Measurements from ENCODE around the gene CELSR1.
"Not testable (repeated sequence)": the region's sequence is repeated elsewhere in the genome, so short reads cannot be mapped to it uniquely, and the experiment has no call there.

Gene CELSR1

DNA sequence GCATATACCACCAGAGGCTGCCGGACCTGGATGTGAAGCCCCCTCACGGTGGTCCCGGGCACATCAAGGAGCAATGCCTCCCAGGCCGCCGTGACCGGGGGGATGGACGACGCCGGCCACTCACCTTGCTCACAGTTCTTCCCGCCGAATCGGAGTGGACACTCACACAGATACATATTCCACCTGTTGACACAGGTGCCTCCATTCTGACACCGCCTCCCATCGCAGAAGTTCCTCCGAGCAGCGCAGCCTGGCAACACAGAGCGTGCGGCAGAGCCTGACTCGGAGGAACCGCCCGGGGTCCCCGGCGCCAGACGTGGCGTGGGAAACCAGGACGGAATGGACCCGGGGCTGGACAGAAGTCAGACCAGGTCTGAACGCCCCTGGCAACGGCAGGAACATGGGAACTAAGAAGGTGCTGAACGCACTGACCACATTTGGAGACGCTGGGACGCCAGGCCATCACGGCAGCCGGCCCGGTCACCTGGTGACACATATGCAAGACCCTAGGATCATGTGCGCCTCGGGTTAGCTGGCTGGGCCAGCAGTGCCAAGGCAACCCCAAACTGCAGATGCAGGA lies 127.7 kb downstream of the CELSR1 start:
- DNase-seq = no peak
- H3K27ac Mint-ChIP-seq = no peak overlapping the region
- no peaks in the 10 kb centered on the region for H3K36me3 Mint-ChIP-seq (ENCODE audit: low read depth)
- no peaks in the 10 kb centered on the region for H3K9me3 Mint-ChIP-seq
- H3K27me3 Mint-ChIP-seq = no peaks in the 10 kb centered on the region
- H3K4me1 Mint-ChIP-seq = no peaks in the 10 kb centered on the region
- no peak for ATAC-seq
- no peak overlapping the region for H3K4me3 Mint-ChIP-seq

DNA sequence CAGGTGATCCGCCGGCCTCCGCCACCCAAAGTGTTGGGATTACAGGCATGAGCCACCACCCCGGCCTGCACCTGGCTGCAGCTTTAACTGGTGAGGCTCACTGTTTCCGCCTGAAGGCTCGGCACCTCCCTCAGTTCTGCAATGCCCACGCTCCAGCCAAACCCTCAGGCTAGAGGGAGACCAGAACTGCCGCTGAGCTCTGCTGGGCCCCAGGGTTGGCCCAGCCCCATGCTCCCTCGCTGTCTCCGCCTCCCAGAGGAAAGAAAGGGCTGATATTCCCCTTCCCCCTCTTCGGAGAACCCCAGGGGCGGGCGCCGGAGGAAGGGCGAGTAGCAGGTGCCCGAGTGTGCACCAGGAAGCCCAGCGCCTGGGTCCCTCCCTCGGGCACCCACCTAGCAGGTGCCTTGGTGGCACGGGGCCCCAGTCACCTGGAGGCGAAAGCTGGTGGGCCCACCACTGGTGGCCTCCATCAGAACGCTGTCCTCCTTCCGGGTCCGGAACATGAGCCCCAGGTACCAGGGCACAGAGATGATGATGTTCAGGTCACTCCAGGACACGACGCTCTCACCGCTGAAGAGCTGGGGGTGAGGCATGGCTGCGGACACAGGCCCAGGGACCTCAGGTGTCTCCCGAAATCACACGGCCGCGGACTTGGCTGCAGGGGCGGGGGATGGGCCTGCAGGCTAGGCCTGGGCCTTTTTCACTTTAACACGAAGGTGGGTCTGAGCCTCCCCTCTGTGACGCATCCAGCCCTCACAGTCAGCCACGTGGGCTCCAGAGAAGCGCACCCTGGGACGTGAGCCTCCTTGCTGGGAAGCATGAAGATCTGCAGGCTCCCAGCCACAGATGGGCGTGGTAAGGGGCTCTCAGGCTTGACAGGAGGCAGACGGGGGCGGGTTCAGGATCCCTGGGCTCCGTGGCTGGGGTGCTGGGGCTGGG lies 128.6 kb downstream of the CELSR1 start:
- Mint-ChIP-seq H3K9me3 (no peaks in the 10 kb centered on the region), H3K4me3 (no peak overlapping the region), H3K27ac (no peak overlapping the region), H3K27me3 (no peaks in the 10 kb centered on the region), H3K36me3 (ENCODE audit: low read depth) (no peaks in the 10 kb centered on the region), H3K4me1 (no peaks in the 10 kb centered on the region)
- ATAC-seq (no peak), DNase-seq (no peak)

DNA sequence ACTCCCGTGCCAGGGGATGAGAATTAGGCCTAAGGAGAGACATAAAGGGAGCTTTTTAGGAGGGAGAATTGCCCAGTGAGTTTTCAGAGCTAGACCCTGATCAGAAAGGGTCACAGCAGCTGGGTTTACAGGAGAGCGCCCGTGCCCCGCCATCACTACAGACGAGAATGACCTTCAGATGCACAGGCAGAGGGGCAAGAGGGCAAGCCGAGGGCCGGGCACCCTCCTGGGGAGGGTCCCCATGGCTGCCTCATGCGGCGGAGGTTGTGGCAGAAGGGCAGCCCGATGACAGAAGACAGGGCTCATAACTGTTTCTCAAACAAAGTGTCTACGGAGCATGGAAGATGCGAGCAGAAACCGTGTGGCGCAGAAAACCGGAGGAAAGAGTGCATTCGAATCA lies 129.7 kb downstream of the CELSR1 start:
- ATAC-seq (no peak), DNase-seq (no peak)
- H3K4me3 Mint-ChIP-seq = no peak overlapping the region
- H3K9me3 Mint-ChIP-seq = no peaks in the 10 kb centered on the region
- no peak overlapping the region for H3K27ac Mint-ChIP-seq
- no peaks in the 10 kb centered on the region for H3K36me3 Mint-ChIP-seq (ENCODE audit: low read depth)
- no peaks in the 10 kb centered on the region for H3K27me3 Mint-ChIP-seq
- H3K4me1 Mint-ChIP-seq = peaks cover 2% of the 10 kb centered on the region

DNA sequence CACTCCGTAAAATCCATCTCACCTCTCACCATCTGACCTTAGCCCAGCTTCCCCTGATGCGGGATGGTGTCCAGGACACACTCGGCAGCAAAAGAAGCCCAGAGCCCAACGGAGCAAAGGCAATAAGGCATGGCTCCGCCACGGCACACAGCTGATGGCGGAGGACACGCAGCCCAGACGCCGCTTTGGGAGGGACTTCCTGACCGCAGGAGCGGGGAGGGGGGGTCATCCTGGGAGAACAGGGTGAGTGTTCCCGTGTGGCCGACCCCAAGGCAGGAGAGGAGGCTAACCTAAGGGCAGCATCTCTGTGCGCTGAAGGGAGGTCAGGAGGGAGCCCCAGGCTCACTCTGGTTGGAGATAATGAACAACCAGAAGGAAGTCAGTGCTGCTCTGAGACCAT lies 130.6 kb downstream of the CELSR1 start:
- ATAC-seq (peak; percentile 20), DNase-seq (no peak)
- Mint-ChIP-seq H3K36me3 (ENCODE audit: low read depth) (no peaks in the 10 kb centered on the region), H3K4me3 (no peak overlapping the region), H3K4me1 (peaks cover 4% of the 10 kb centered on the region), H3K9me3 (no peaks in the 10 kb centered on the region), H3K27me3 (no peaks in the 10 kb centered on the region), H3K27ac (no peak overlapping the region)

DNA sequence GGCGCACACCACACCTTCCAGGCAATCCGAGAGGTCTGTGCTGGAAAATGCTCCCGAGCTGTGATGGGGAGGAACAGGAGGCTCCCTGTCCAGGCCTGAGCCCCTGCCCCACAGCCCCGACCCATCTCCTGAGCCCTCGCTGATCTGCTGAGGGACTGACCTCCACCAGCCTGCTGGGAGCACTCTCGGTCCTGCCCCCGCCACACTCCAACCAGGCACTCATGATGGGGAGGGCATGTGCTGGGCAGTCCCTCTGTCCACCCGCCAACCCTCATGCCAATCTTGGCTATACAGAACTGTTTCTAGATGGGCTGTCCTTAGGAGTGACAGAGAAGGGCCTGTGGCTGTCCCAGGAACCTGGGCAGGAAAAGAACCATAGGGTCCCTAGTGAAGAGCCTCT lies 131.1 kb downstream of the CELSR1 start:
- peaks cover 4% of the 10 kb centered on the region for H3K4me1 Mint-ChIP-seq
- H3K9me3 Mint-ChIP-seq = no peaks in the 10 kb centered on the region
- H3K27ac Mint-ChIP-seq = no peak overlapping the region
- no peaks in the 10 kb centered on the region for H3K27me3 Mint-ChIP-seq
- no peak for DNase-seq
- no peaks in the 10 kb centered on the region for H3K36me3 Mint-ChIP-seq (ENCODE audit: low read depth)
- no peak overlapping the region for H3K4me3 Mint-ChIP-seq
- ATAC-seq = peak; percentile 24

DNA sequence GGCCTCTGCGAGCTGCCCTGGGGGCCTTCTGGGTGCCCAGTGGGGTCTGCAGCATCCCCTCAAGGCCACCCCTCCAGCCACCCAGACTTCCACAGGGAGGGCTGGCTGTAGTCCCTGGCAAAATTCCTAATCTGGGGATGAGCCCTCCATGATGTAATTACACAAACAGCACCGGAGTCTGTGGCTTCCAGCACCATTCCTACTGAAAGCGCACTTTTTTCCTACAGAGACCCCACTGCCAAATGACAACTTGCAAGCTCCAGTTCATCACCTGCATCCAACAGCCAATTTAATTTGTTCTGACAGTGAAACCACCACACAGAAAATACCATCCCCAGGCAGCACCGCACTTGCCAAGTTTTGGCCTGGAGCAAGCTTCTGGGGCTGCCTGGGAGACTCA lies 131.5 kb downstream of the CELSR1 start:
- no peak for DNase-seq
- no peak overlapping the region for H3K4me3 Mint-ChIP-seq
- no peaks in the 10 kb centered on the region for H3K27me3 Mint-ChIP-seq
- no peaks in the 10 kb centered on the region for H3K9me3 Mint-ChIP-seq
- ATAC-seq = no peak
- H3K36me3 Mint-ChIP-seq (ENCODE audit: low read depth) = no peaks in the 10 kb centered on the region
- peaks cover 4% of the 10 kb centered on the region for H3K4me1 Mint-ChIP-seq
- no peak overlapping the region for H3K27ac Mint-ChIP-seq

DNA sequence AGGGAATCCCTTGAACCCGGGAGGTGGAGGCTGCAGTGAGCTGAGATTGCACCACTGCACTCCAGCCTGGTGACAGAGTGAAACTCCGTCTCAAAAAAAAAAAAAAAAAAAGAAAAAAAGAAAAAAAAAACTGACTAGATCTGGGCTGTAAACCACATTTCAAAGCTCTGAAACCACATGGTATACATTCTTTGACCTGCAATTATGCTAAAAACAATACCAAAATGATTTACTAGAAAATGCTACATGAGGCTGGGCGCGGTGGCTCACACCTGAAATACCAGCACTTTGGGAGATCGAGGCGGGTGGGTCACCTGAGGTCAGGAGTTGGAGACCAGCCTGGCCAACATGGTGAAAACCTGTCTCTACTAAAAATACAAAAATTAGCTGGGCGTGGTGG lies 133.5 kb downstream of the CELSR1 start:
- not testable (repeated sequence) for H3K4me1 Mint-ChIP-seq; H3K4me3 Mint-ChIP-seq; H3K27ac Mint-ChIP-seq; H3K9me3 Mint-ChIP-seq; ATAC-seq; H3K36me3 Mint-ChIP-seq (ENCODE audit: low read depth); DNase-seq; H3K27me3 Mint-ChIP-seq

DNA sequence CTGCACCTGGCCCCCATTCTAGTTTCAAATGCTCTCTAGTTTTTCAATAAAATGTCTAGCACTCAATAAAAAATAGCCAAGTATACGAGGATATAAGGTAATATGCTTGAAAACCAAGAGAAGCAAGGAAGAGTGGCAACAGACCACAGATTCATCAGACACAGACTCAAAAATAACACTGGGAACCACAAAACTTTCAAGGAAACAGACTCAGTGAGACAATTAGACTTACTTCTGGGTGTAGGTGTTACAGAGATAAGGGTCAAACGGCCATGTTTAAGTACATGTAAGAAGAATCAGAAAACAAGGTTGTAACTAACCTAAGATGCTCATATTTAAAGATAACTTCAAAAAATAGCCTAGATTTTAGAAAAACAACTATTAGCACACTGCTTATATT lies 134.9 kb downstream of the CELSR1 start:
- no peak for ATAC-seq
- no peaks in the 10 kb centered on the region for H3K36me3 Mint-ChIP-seq (ENCODE audit: low read depth)

DNA sequence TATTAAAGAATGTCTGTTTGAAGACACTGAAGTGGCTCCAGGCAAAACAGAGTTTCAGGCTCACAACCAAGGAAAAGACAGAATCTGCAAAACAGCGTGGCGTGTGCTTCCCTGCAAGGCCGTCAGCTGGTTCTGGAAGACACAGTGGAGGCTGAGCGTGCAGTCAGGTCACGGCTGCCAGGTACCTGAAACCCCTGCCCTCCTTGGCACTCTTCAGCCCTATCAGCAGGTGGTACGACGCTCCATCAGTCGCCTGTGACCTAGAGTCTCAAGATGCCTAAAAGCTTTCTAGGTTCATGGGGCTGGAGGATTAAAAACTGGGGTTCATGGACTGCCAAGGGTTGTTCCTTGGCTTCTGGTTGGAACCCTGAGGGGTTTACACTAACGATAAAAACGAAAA lies 136.1 kb downstream of the CELSR1 start:
- Mint-ChIP-seq H3K36me3 (ENCODE audit: low read depth) (no peaks in the 10 kb centered on the region), H3K4me1 (peaks cover 4% of the 10 kb centered on the region), H3K4me3 (no peak overlapping the region), H3K27me3 (no peaks in the 10 kb centered on the region), H3K27ac (no peak overlapping the region), H3K9me3 (no peaks in the 10 kb centered on the region)
- DNase-seq (no peak), ATAC-seq (no peak)

More for the DNA sequence above, 134.9 kb downstream of the CELSR1 start:
- no peak for DNase-seq
- H3K27ac Mint-ChIP-seq = no peak overlapping the region
- H3K9me3 Mint-ChIP-seq = no peaks in the 10 kb centered on the region
- H3K27me3 Mint-ChIP-seq = no peaks in the 10 kb centered on the region
- peaks cover 4% of the 10 kb centered on the region for H3K4me1 Mint-ChIP-seq
- no peak overlapping the region for H3K4me3 Mint-ChIP-seq

DNA sequence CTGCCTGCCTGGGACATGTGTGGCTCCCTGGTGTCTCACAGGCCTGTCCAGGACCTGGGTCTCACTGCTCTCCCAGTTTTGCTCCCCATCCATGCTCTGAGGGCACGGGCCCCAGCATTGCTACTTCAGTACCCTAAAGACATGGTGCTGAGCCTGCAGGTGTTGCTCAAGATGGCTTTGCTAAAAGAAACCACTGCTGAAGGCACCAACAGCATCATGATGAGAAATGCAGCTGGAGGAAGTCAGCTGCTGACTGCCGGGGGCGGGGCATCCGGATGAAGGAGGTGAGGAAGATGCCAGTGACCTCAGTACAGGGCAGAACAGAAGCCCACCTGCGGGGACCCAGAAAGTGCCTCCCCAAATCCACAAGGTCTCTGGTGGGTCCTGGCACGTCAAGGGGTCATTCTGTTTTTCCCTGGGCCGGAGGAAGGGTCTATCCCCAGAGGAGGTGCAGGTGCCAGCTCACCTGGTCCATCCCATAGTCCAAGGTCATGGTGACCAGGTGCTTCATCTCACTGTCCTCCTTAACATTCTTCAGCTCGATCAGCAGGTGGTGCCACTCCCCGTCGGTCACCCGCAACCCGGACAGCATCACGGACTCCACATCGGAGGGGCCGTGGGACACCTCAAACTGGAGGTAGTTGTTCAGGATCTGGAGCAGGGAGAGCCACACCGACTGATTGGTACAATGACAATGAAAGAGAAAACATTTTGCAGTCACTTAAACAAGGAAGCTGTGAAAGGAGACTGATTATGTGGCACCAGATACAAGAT lies 138.0 kb downstream of the CELSR1 start:
- ATAC-seq (no peak), DNase-seq (no peak)
- Mint-ChIP-seq H3K4me3 (no peak overlapping the region), H3K9me3 (no peaks in the 10 kb centered on the region), H3K36me3 (ENCODE audit: low read depth) (no peaks in the 10 kb centered on the region), H3K27ac (no peak overlapping the region), H3K4me1 (peaks cover 4% of the 10 kb centered on the region), H3K27me3 (no peaks in the 10 kb centered on the region)

DNA sequence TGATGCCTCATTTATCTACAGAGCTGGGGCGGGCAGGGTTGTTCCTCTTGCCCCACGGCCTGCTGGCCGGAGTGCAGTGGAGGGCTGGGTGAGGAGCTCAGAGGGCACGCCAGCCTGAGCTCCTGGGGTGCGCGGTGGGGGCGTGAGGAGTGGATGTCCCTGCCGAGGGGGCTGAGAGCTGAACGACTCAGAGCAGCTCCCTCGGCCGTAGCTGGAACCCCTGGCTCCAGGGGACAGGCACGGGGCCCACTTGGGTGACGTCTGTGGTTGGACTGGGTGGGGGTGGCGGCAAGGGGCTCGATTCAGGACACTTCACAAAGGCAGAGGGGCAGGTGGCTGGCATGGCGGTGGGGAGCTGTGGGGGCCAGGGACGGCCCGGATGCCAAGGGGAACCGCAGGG lies 139.5 kb downstream of the CELSR1 start:
- no peaks in the 10 kb centered on the region for H3K27me3 Mint-ChIP-seq
- peaks cover 10% of the 10 kb centered on the region for H3K4me1 Mint-ChIP-seq
- no peaks in the 10 kb centered on the region for H3K9me3 Mint-ChIP-seq
- H3K4me3 Mint-ChIP-seq = no peak overlapping the region
- H3K27ac Mint-ChIP-seq = no peak overlapping the region
- no peak for DNase-seq
- no peak for ATAC-seq
- H3K36me3 Mint-ChIP-seq (ENCODE audit: low read depth) = no peaks in the 10 kb centered on the region

DNA sequence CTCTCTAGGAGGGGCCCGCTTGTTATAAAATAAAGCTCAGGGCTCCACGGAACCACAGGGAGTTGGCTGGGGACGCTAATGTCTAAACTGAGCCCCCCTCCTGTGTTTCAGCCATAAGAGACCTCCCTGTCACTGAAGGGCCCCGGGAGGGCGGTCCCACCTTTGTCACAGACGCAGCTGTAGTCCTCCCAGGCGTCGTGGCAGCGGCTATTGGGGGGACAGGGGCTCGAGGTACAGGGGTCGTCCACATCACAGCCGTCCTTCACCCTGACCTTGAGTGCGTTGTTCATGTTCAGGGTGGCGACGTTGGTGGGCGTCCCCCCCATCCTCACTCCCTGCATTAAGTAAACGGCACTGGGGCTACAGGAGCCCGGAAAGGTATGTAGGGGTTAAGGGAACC lies 139.9 kb downstream of the CELSR1 start:
- Mint-ChIP-seq H3K27me3 (no peaks in the 10 kb centered on the region), H3K36me3 (ENCODE audit: low read depth) (no peaks in the 10 kb centered on the region), H3K9me3 (no peaks in the 10 kb centered on the region), H3K4me1 (peaks cover 7% of the 10 kb centered on the region), H3K4me3 (no peak overlapping the region), H3K27ac (no peak overlapping the region)
- ATAC-seq = no peak
- no peak for DNase-seq

DNA sequence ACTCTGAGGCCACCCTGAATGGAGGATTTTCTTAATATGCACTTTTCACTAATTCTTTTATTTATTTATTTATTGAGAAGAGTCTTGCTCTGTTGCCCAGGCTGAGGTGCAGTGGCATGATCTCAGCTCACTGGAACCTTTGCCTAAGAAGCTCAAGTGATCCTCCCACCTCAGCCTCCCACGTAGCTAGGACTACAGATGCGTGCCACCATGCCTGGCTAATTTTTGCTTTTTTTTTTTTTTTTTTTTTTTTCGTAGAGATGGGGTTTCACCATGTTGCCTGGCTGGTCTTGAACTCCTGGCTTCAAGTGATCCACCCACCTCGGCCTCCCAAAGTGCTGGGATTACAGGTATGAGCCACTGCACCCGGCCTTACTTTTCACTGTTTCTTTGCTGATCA lies 140.4 kb downstream of the CELSR1 start:
- H3K4me3 Mint-ChIP-seq; DNase-seq; H3K9me3 Mint-ChIP-seq; H3K36me3 Mint-ChIP-seq (ENCODE audit: low read depth); ATAC-seq; H3K4me1 Mint-ChIP-seq; H3K27ac Mint-ChIP-seq; H3K27me3 Mint-ChIP-seq: not testable (repeated sequence)

DNA sequence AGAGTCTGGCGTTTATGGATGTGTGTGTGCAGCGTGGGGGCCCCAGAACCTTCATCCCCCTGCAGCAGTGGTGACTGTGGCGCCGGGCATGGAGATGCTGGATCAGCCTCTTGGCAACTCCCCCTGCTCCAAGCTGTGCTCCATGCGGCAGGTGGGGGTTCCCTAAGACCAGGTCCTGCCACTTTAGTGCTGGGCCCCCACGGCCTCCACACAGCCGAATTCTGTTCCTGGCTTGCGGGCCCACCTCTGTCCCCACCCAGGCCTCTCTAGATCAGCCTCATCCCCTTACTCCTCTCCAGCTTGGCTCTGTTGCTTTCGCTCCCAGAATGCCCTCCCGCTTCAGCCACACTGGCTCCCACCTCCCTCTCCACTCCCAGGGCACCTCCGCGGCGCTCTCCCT lies 142.3 kb downstream of the CELSR1 start:
- Mint-ChIP-seq H3K4me1 (peaks cover 7% of the 10 kb centered on the region), H3K27ac (no peak overlapping the region), H3K9me3 (no peaks in the 10 kb centered on the region), H3K27me3 (no peaks in the 10 kb centered on the region), H3K36me3 (ENCODE audit: low read depth) (no peaks in the 10 kb centered on the region), H3K4me3 (no peak overlapping the region)
- DNase-seq (no peak), ATAC-seq (no peak)

DNA sequence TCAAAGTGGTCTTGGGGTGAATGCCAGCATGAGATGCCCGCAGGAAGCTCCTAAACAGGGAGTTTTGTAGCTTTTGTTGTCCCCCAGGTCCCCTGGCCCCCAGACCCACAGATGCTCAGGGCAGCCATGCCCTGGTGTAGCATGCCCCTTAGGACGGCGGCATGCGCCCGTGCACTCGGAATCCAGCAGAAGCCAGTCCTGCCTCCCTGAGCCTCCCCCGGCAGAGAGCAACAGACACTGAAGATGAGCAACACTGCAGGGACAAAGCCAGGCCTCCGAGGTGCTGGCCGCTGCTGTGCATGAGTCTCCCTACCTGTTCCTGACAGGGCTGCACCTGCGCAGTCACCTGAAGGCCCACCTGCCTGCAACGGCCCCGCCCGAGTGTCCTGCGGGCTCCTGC lies 142.8 kb downstream of the CELSR1 start:
- no peak overlapping the region for H3K4me3 Mint-ChIP-seq
- no peak for ATAC-seq
- H3K27ac Mint-ChIP-seq = no peak overlapping the region
- no peak for DNase-seq
- H3K4me1 Mint-ChIP-seq = peaks cover 7% of the 10 kb centered on the region
- H3K27me3 Mint-ChIP-seq = no peaks in the 10 kb centered on the region
- no peaks in the 10 kb centered on the region for H3K36me3 Mint-ChIP-seq (ENCODE audit: low read depth)
- H3K9me3 Mint-ChIP-seq = no peaks in the 10 kb centered on the region

All from activated naive CD8-positive, alpha-beta T cell treated with anti-CD3 and anti-CD28 coated beads, Interleukin-2, amount 50 U/mL, for 24 hours (primary cell).